NCI-H1048 (cell line): ENCODE results near the gene MED17.
A peak's percentile ranks its signal among the peaks of the same experiment; 100 is the strongest.
"Not testable (repeated sequence)": the region's sequence is repeated elsewhere in the genome, so short reads cannot be mapped to it uniquely, and the experiment has no call there.

Source experiments
- DNase-seq: peaks from one replicate; lab custom pipeline; 2025; lab: John Stamatoyannopoulos, UW

The MED17 gene

GRCh38 chr11:93784145-93784934, at the start of gene MED17:
Gene MED17, plus strand, starts transcription at chr11:93784282. Its CDS starts 232 bp downstream, at chr11:93784514.
- DNase-seq: peak; percentile 90

GRCh38 chr11:93734427-93735222, 49.5 kb upstream of the MED17 start:
- DNase-seq: no peak

GRCh38 chr11:93735627-93736026, 48.5 kb upstream of the MED17 start:
- DNase-seq: no peak

- no peak for DNase-seq
These were observed 48.0 kb upstream of the MED17 start for GRCh38 chr11:93736129-93736528.

- no peak for DNase-seq
These were observed 46.0 kb upstream of the MED17 start for GRCh38 chr11:93737904-93738612.

GRCh38 chr11:93738647-93739081, 45.4 kb upstream of the MED17 start:
- no peak for DNase-seq

GRCh38 chr11:93740031-93740729, 43.9 kb upstream of the MED17 start:
- no peak for DNase-seq

- DNase-seq: peak; percentile 11
These were observed 43.4 kb upstream of the MED17 start for GRCh38 chr11:93740730-93741093.

GRCh38 chr11:93741094-93741881, 42.8 kb upstream of the MED17 start, which contains the start of the genes C11orf54 and TAF1D:
Gene C11orf54, plus strand, starts transcription at chr11:93741672. Its CDS starts 5,722 bp downstream, at chr11:93747394.
Gene TAF1D, minus strand, starts transcription at chr11:93741495. Its CDS starts 2,191 bp downstream, at chr11:93739304.
- peak; percentile 95 for DNase-seq

- DNase-seq: no peak
These were observed 42.2 kb upstream of the MED17 start for GRCh38 chr11:93741882-93742226.

GRCh38 chr11:93743291-93743690, 40.8 kb upstream of the MED17 start:
- no peak for DNase-seq

- no peak for DNase-seq
These were observed 39.4 kb upstream of the MED17 start for GRCh38 chr11:93744669-93745004.

GRCh38 chr11:93745005-93745755, 38.9 kb upstream of the MED17 start:
- DNase-seq: not testable (repeated sequence)

GRCh38 chr11:93746101-93746500, 38.0 kb upstream of the MED17 start:
- DNase-seq: no peak

- DNase-seq: no peak
These were observed 37.0 kb upstream of the MED17 start for GRCh38 chr11:93747122-93747521.

GRCh38 chr11:93751001-93751400, 33.1 kb upstream of the MED17 start:
- DNase-seq: no peak

- no peak for DNase-seq
These were observed 30.8 kb upstream of the MED17 start for GRCh38 chr11:93753241-93753640.

- no peak for DNase-seq
These were observed 27.3 kb upstream of the MED17 start for GRCh38 chr11:93756748-93757147.

- DNase-seq: no peak
These were observed 26.8 kb upstream of the MED17 start for GRCh38 chr11:93757301-93757700.
